Epidermal melanocyte (primary cell): ENCODE data around the gene HOXA13.

Experiments
- DNase-seq: peaks from one replicate; pipeline ENCODE4 v3.0.0; 2011; ENCODE audit warnings: low spot score; ENCODE audit not compliant: insufficient read length

The HOXA13 gene

GRCh38 chr7:27148031-27148755, 51.7 kb downstream of the HOXA13 start:
- DNase-seq: no peak

GRCh38 chr7:27147199-27148030, 52.5 kb downstream of the HOXA13 start, which contains the start of gene HOXA6:
Gene HOXA6 (minus strand): TSS chr7:27147774. CDS start chr7:27147749, 25 bp downstream.
- DNase-seq: no peak

DNA sequence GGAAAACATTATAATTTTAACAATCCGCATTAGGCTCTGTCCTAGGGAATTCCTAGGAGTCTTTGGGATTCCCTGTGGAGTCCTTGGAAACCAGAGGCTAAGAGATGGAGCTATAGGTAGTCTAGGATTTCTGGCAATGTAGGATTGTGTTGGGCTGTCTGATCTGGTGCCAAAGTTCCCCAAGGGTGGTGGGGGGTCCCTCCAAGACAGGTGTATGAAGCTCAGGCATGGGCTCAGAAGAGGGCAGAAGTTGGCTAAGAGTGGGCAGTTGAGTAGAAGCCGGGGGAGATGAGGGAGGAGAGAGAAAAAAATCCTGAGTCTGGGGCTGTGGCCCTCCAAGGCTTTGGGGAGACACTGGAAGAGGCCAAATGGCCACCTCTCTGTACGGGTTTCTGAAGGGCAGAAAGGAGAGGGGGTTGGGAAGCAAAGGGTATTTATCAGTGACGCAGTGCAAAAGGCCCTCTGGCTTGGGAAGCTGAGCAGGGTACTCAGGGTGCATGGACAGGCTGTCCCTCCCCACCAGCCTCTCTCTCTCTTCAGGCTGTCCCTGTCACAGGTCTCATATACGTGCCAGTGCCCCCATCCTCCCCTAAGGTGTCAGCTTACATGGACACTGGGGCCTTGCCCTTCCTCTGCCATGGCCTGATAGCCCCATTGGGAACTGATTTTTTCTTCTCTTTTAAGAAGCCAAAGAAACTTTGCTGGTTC, 53.2 kb downstream of the HOXA13 start:
- no peak for DNase-seq

- no peak for DNase-seq
Observed at GRCh38 chr7:27145914-27146412, 53.9 kb downstream of the HOXA13 start.

DNA sequence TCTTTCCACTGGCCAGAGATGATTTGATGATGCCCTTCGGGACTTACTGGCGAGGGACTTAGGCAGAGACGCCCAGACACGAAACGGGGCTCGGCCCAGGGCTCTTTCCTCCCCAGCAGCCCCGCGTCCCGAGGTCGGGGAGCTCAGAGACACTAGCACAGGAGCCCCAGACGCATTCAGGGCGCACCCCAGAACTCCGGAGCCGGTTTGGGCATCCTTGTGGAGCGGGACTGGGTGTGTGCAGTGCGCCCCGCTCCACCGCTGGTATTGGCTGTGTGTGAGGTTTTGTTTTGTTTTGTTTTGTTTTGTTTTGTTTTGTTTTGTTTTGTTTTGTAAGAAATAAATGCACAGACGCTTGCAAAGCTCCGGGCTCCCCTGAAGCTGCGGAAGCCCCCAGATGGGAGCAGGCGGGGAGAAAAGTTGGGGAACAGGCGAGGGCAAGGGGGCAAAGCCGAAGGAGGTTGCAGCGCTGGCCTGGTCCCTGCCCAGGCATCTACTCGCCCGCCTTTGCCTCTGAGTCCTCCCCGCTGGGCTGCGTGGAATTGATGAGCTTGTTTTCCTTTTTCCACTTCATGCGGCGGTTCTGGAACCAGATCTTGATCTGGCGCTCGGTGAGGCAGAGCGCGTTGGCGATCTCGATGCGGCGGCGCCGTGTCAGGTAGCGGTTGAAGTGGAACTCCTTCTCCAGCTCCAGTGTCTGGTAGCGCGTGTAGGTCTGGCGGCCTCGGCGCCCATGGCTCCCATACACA, 54.6 kb downstream of the HOXA13 start:
- DNase-seq: no peak

GRCh38 chr7:27144781-27145164, 55.1 kb downstream of the HOXA13 start:
- DNase-seq: no peak
